Activated naive CD4-positive, alpha-beta T cell treated with anti-CD3 and anti-CD28 coated beads for 36 hours (primary cell): ENCODE results near the gene SLCO2B1. TPM values are rescaled to one million over a fixed set of nuclear protein-coding genes. Genes with fewer than 3 reads are reported as not detected.

Source experiments
- CTCF ChIA-PET: fragments of 350-600 bp; sonication (Branson Sonifier 250); formaldehyde crosslinking; loops from one replicate; lab custom pipeline; 2021; ENCODE audit warnings: antibody characterized with exemption; lab: Charles Lee
- DNase-seq: peaks from one replicate; pipeline ENCODE4 v3.0.0-alpha.2; 2020
- H3K27ac Mint-ChIP-seq: one replicate; pipeline ENCODE4 v1.8.0; 2021; ENCODE audit warnings: mild to moderate bottlenecking, mixed read lengths
- H3K27me3 Mint-ChIP-seq: one replicate; pipeline ENCODE4 v1.8.0; 2021; ENCODE audit warnings: low read depth, mixed read lengths
- H3K36me3 Mint-ChIP-seq: one replicate; pipeline ENCODE4 v1.8.0; 2021; ENCODE audit warnings: low read depth, mixed read lengths
- H3K4me1 Mint-ChIP-seq: one replicate; pipeline ENCODE4 v1.8.0; 2021; ENCODE audit warnings: low read depth, mixed read lengths
- H3K4me3 Mint-ChIP-seq: one replicate; pipeline ENCODE4 v1.8.0; 2021; ENCODE audit warnings: mild to moderate bottlenecking, moderate library complexity, mixed read lengths
- H3K9me3 Mint-ChIP-seq: one replicate; pipeline ENCODE4 v1.8.0; 2021; ENCODE audit warnings: mixed read lengths
- intact Hi-C: fragments of 100-400 bp; cut with micrococcal nuclease; formaldehyde crosslinking; loops from one replicate; pipeline ENCODE4 v1.15.1; 2023
- total RNA-seq, 2 experiments: library from RNA; stranded (reverse); gene quantifications; one replicate each; pipeline ENCODE4 v1.2.3, GENCODE V29; 2021

The SLCO2B1 gene
- total RNA-seq, 2 experiments from 2014 or later = not detected

DNA sequence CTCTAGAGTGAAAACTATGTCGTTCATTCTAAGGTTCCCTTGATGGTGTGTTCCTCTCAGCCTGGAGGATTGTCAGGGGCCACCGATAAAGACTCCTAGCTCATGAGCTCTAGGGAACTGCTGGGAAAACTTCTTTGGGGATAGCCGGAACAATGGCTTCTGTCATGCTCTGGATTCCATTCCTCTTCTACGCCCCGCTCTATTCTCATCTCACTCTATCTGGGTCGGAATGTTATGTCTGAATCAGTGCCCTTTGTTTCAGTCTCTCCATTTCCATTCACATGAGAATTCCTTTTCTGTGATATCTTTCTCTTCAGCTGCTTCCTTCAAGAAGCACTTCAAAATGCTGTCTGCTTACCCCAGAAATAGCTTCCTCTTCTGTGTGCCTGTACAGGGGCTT, 16.9 kb upstream of the SLCO2B1 start:
- CTCF ChIA-PET = interaction anchor here (0.6 to 16.1 kb wide), 7 partner anchors 9 to 433 kb away, joined by 3 to 430 read pairs (median 7); partner anchors contain the start of gene SLCO2B1
- no peak for DNase-seq
- Mint-ChIP-seq H3K9me3 (no peaks in the 10 kb centered on the region), H3K4me1 (no peaks in the 10 kb centered on the region), H3K27ac (no peak overlapping the region), H3K4me3 (no peak overlapping the region), H3K36me3 (no peaks in the 10 kb centered on the region), H3K27me3 (peaks cover 12% of the 10 kb centered on the region)
- intact Hi-C loops = no loop called here

DNA sequence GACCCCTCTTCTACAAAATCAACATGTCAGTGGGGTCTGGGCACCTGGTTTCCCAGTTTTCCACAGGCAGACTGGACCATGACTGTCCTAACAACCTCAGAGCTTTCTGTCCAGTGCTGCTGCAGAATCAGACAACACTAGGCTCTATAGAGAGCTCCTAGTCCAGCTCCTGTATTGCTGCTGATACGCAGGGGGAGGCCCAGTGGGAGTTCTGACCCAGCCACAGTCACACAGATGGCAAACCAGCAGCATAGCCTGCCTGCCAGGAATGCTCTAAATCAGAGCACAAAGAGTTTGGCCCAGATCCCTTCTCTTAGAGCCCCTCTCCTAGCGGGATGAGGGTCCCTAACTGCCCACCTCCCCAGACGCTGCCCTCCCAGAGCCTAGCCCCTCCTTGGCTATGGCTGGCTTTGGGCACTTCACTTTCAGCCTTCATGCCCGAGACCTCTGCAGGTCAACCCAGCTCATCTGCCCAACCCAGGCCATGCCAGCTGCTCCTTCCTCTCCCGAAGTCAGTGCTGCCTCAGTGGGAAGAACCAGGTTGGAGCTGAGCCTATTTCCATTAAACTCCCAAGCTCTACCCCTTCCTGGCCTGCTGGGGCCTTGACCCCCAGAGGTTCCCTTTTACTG, 15.8 kb upstream of the SLCO2B1 start:
- no peak overlapping the region for H3K4me3 Mint-ChIP-seq
- intact Hi-C loops = no loop called here
- peaks cover 3% of the 10 kb centered on the region for H3K27me3 Mint-ChIP-seq
- H3K36me3 Mint-ChIP-seq = no peaks in the 10 kb centered on the region
- no peaks in the 10 kb centered on the region for H3K9me3 Mint-ChIP-seq
- no peak for DNase-seq
- no peak overlapping the region for H3K27ac Mint-ChIP-seq
- no peaks in the 10 kb centered on the region for H3K4me1 Mint-ChIP-seq
- CTCF ChIA-PET = interaction anchor here (0.6 to 16.1 kb wide), 5 partner anchors 8 to 1784 kb away, joined by 4 to 430 read pairs (median 12); no protein-coding TSS in a partner anchor

- Mint-ChIP-seq H3K4me1 (peaks cover under 1% of the 10 kb centered on the region), H3K36me3 (no peaks in the 10 kb centered on the region), H3K27ac (no peak overlapping the region), H3K27me3 (peaks cover 3% of the 10 kb centered on the region), H3K9me3 (no peaks in the 10 kb centered on the region), H3K4me3 (no peak overlapping the region)
- intact Hi-C loops = no loop called here
- CTCF ChIA-PET = interaction anchor here (3.4 to 16.1 kb wide), 3 partner anchors 7 to 106 kb away, joined by 12 to 430 read pairs (median 46); no protein-coding TSS in a partner anchor
- no peak for DNase-seq
These were observed 15.3 kb upstream of the SLCO2B1 start for GRCh38 chr11:75135651-75136050.

DNA sequence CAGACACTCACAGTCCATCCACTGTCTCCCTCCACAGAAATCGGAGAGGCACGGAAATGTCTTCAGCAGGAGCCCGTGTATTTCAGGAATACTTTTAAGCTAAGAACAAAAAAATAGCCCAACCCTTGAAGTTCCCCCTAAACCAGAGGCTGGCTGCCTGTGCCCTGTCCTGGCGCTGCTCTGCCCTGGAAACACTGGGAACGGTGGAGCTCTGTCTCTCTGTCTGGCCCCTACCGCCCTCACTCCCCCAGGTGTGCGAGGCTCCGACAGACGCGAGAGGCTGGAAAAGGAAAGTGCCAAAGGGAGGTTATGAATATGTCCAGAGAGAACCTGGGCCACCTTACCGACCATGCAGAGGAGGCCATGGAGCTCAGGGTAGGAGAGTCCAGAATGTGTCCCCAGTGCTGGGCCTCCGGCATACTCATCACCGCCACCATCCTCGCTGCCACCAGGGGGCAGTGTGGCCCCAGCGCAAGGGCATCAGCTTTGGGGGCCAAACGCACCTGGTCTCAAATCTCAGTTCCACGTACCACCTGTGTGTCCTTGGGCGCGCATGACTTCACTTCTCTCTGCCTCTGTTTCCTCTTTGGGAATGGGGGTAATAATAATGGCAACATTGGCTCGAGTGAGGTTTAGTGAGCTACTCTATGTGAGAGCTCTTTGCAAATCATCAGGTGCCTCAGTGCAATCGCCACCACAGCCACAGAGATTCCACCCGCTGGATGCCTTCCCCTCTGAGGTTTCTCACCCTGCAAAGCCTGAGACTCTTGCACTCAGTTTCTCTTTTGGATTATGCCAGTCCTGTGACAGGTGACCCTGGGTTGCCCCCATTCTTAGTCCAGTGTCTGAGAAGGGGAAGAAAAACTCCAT, 10.4 kb upstream of the SLCO2B1 start:
- Mint-ChIP-seq H3K4me3 (no peak overlapping the region), H3K4me1 (peaks cover 27% of the 10 kb centered on the region), H3K36me3 (no peaks in the 10 kb centered on the region), H3K27ac (no peak overlapping the region), H3K27me3 (no peaks in the 10 kb centered on the region), H3K9me3 (no peaks in the 10 kb centered on the region)
- intact Hi-C loops = loop anchor here (1.0 to 10.0 kb wide), 4 partner anchors 65 to 384 kb away; partner anchors contain the start of gene GDPD5
- DNase-seq = peak; percentile 84
- CTCF ChIA-PET = interaction anchor here (0.7 to 16.1 kb wide), 49 partner anchors 9 to 393 kb away, joined by 3 to 445 read pairs (median 5); partner anchors contain the start of genes NEU3, SLCO2B1 and TPBGL

- Mint-ChIP-seq H3K4me1 (peaks cover 27% of the 10 kb centered on the region), H3K27me3 (no peaks in the 10 kb centered on the region), H3K4me3 (no peak overlapping the region), H3K9me3 (no peaks in the 10 kb centered on the region), H3K27ac (no peak overlapping the region), H3K36me3 (no peaks in the 10 kb centered on the region)
- no peak for DNase-seq
- CTCF ChIA-PET = interaction anchor here (0.7 to 16.1 kb wide), 42 partner anchors 9 to 392 kb away, joined by 3 to 445 read pairs (median 6); partner anchors contain the start of genes NEU3, SLCO2B1 and TPBGL
- intact Hi-C loops = loop anchor here (5.0 to 10.0 kb wide), 3 partner anchors 196 to 384 kb away; partner anchors contain the start of gene GDPD5
These were observed 9.7 kb upstream of the SLCO2B1 start for GRCh38 chr11:75141166-75141565.

GRCh38 chr11:75142714-75143419, 8.0 kb upstream of the SLCO2B1 start:
- no peak overlapping the region for H3K4me3 Mint-ChIP-seq
- H3K4me1 Mint-ChIP-seq = peaks cover 27% of the 10 kb centered on the region

GRCh38 chr11:75143420-75143731, 7.5 kb upstream of the SLCO2B1 start:
- Mint-ChIP-seq H3K4me3 (peak overlapping the region; percentile 23), H3K36me3 (no peaks in the 10 kb centered on the region), H3K9me3 (no peaks in the 10 kb centered on the region), H3K27ac (peak overlapping the region; percentile 86), H3K4me1 (peaks cover 27% of the 10 kb centered on the region), H3K27me3 (no peaks in the 10 kb centered on the region)
- intact Hi-C loops = loop anchor here (1.0 to 10.0 kb wide), 10 partner anchors 43 to 381 kb away; partner anchors contain the start of genes GDPD5, SPCS2 and XRRA1
- CTCF ChIA-PET = interaction anchor here (0.7 to 16.1 kb wide), 12 partner anchors 12 to 310 kb away, joined by 3 to 445 read pairs (median 6); partner anchors contain the start of gene TPBGL
- no peak for DNase-seq

More at GRCh38 chr11:75142714-75143419, 8.0 kb upstream of the SLCO2B1 start:
- no peaks in the 10 kb centered on the region for H3K9me3 Mint-ChIP-seq
- H3K36me3 Mint-ChIP-seq = no peaks in the 10 kb centered on the region
- peak; percentile 92 for DNase-seq
- peak overlapping the region; percentile 86 for H3K27ac Mint-ChIP-seq
- H3K27me3 Mint-ChIP-seq = no peaks in the 10 kb centered on the region
- intact Hi-C loops = loop anchor here (1.0 to 10.0 kb wide), 10 partner anchors 42 to 382 kb away; partner anchors contain the start of genes GDPD5, SPCS2 and XRRA1
- CTCF ChIA-PET = interaction anchor here (0.8 to 16.1 kb wide), 14 partner anchors 11 to 287 kb away, joined by 3 to 445 read pairs (median 4); partner anchors contain the start of gene TPBGL

- CTCF ChIA-PET = interaction anchor here (0.8 to 16.1 kb wide), 10 partner anchors 10 to 135 kb away, joined by 3 to 445 read pairs (median 5); partner anchors contain the start of gene TPBGL
- H3K9me3 Mint-ChIP-seq = no peaks in the 10 kb centered on the region
- H3K4me1 Mint-ChIP-seq = peaks cover 27% of the 10 kb centered on the region
- no peaks in the 10 kb centered on the region for H3K36me3 Mint-ChIP-seq
- H3K4me3 Mint-ChIP-seq = no peak overlapping the region
- H3K27me3 Mint-ChIP-seq = no peaks in the 10 kb centered on the region
- H3K27ac Mint-ChIP-seq = no peak overlapping the region
- DNase-seq = no peak
- intact Hi-C loops = loop anchor here (1.0 to 10.0 kb wide), 4 partner anchors 61 to 380 kb away; partner anchors contain the start of gene GDPD5
These were observed 6.2 kb upstream of the SLCO2B1 start for GRCh38 chr11:75144716-75145014.

- H3K4me3 Mint-ChIP-seq = no peak overlapping the region
- peaks cover 27% of the 10 kb centered on the region for H3K4me1 Mint-ChIP-seq
- H3K27ac Mint-ChIP-seq = no peak overlapping the region
- no peaks in the 10 kb centered on the region for H3K36me3 Mint-ChIP-seq
- DNase-seq = no peak
- no peaks in the 10 kb centered on the region for H3K9me3 Mint-ChIP-seq
- H3K27me3 Mint-ChIP-seq = no peaks in the 10 kb centered on the region
- CTCF ChIA-PET = interaction anchor here (0.8 to 16.1 kb wide), 11 partner anchors 8 to 135 kb away, joined by 3 to 445 read pairs (median 4); partner anchors contain the start of gene TPBGL
- intact Hi-C loops = loop anchor here (10.0 kb wide), 1 partner anchor 379 kb away; the partner anchor contains the start of gene GDPD5
These were observed 5.5 kb upstream of the SLCO2B1 start for GRCh38 chr11:75145196-75145971.

GRCh38 chr11:75145972-75146519, 4.9 kb upstream of the SLCO2B1 start:
- CTCF ChIA-PET = interaction anchor here (0.7 to 16.1 kb wide), 7 partner anchors 9 to 214 kb away, joined by 3 to 445 read pairs (median 6); partner anchors contain the start of gene TPBGL
- H3K9me3 Mint-ChIP-seq = no peaks in the 10 kb centered on the region

More at GRCh38 chr11:75145972-75146519, 4.9 kb upstream of the SLCO2B1 start:
- no peak for DNase-seq
- Mint-ChIP-seq H3K4me3 (no peak overlapping the region), H3K27ac (no peak overlapping the region), H3K27me3 (no peaks in the 10 kb centered on the region), H3K36me3 (no peaks in the 10 kb centered on the region), H3K4me1 (peaks cover 22% of the 10 kb centered on the region)
- intact Hi-C loops = loop anchor here (10.0 kb wide), 1 partner anchor 379 kb away; the partner anchor contains the start of gene GDPD5
